H1 (cell line): ENCODE measurements around the gene MED19.

Experiments
- CHD1 ChIP-seq: IDR thresholded peaks from 2 replicates; pipeline ENCODE4 v1.6.1; 2012; ENCODE audit warnings: low read depth, low read length, improper control_type of control experiment
- CTCF ChIP-seq, 3 experiments: IDR thresholded peaks; 1 replicate in 2 of 3; 2 replicates in 1 of 3; pipeline versions ENCODE4 v1.5.1 to v1.6.1; 2011; ENCODE audit warnings: low read length in 3 of 3, mild to moderate bottlenecking in 3 of 3, inconsistent platforms in 2 of 3, low read depth in 1 of 3, moderate library complexity in 1 of 3; ENCODE audit not compliant: insufficient read depth in 1 of 3; ENCODE audit errors: control extremely low read depth in 1 of 3
- RAD21 ChIP-seq, 2 experiments: IDR thresholded peaks in 1 of 2; conservative IDR thresholded peaks in 1 of 2; 2 replicates each; pipeline ENCODE4 v1.6.1; 2011; ENCODE audit warnings: low read depth in 2 of 2, low read length in 2 of 2, improper control_type of control experiment in 1 of 2, inconsistent platforms in 1 of 2, mild to moderate bottlenecking in 1 of 2, moderate library complexity in 1 of 2
- TEAD4 ChIP-seq: IDR thresholded peaks from 2 replicates; pipeline ENCODE4 v1.6.1; 2012; ENCODE audit warnings: low read depth, low read length, inconsistent platforms, mixed read lengths

GRCh38 chr11:57751176-57751575 lies 39.2 kb upstream of the MED19 start:
- TF ChIP-seq CHD1: no peak
- no peak for TF ChIP-seq CTCF (IDR thresholded peaks at IDR 0.05; ENCODE audit: control extremely low read depth in 1 of 3, insufficient read depth in 1 of 3, low read depth in 1 of 3, low read length in 3 of 3)
- no peak for TF ChIP-seq RAD21 (IDR thresholded peaks at IDR 0.05 in 1 of 2, conservative IDR thresholded peaks at IDR 0.05 in 1 of 2; ENCODE audit: low read depth in 2 of 2, low read length in 2 of 2)
- TF ChIP-seq TEAD4: no peak
